G401 (cell line): ENCODE data around the gene KHSRP. TPM values are rescaled to one million over a fixed set of nuclear protein-coding genes. Genes with fewer than 3 reads are reported as not detected.

Experiments used
- DNase-seq: peaks from one replicate; pipeline ENCODE4 v3.0.0-alpha.2; 2015; ENCODE audit warnings: low spot score
- in situ Hi-C: cut with HindIII; loops from 2 replicates; pipeline ENCODE4 v1.10.0; 2016; ENCODE audit warnings: low sequenced_read_pairs, mixed read lengths
- total RNA-seq: library from RNA; depleted of rRNA; stranded (reverse); fragments of >200 nt; shearing (Covaris generic); gene quantifications from 2 replicates; pipeline ENCODE4 v1.2.3, GENCODE V29; 2014; rRNA removed

KHSRP gene
- 170 and 189 TPM in 2 replicates for total RNA-seq

GRCh38 chr19:6424195-6424938, at the start of gene KHSRP:
KHSRP (minus strand) TSS chr19:6424811; CDS start chr19:6424701, 110 bp downstream.
- in situ Hi-C loops: no loop called here
- no peak for DNase-seq

GRCh38 chr19:6473647-6474046, 49.0 kb upstream of the KHSRP start:
- in situ Hi-C loops: no loop called here
- DNase-seq: no peak

- no peak for DNase-seq
- in situ Hi-C loops: no loop called here
These were observed 48.1 kb upstream of the KHSRP start for GRCh38 chr19:6472713-6473112.

- in situ Hi-C loops: no loop called here
- DNase-seq: no peak
These were observed 46.5 kb upstream of the KHSRP start for GRCh38 chr19:6471076-6471475.

DNA sequence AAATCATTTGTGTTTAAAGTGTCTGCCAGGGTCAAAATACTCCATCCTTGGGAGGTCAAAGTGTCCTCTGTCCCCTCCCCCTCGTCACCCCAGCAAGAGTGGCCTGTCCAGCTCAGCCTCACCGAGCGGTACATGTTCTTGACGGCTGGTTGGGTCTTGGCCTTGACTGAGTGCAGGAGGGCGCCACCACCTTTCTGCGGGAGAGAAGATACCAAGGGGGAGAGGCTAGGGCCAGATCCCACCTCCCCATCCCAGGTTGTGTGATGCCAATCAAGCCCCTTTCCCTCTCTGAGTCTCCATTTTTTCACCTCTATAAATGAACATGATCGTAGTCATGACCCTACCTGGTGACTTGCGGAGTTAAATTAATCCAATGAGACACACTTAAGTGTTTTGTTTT, 45.6 kb upstream of the KHSRP start:
- DNase-seq: no peak
- in situ Hi-C loops: no loop called here

DNA sequence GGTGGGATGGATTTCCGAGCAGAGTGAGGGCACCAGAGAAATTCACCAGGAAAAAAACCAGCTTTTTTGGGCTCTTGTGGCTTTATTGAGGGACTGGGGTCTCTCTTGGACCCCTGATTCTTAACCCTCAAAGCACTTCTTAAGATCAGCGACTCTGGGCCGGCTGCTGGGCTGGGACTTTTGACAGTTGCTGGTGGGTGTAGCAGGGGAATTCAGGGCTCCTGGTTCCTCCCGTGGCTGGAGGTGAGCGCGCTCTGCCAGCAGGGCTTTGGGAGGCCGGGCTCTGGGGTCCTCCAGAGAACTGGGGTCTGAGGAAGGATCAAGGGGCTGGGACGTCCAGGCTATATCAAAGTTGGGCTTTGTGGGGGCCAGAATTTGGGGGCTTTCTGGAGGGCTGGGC, 42.8 kb upstream of the KHSRP start:
- DNase-seq: no peak
- in situ Hi-C loops: no loop called here

- in situ Hi-C loops: no loop called here
- DNase-seq: no peak
These were observed 42.1 kb upstream of the KHSRP start for GRCh38 chr19:6466526-6467248.

- DNase-seq: no peak
- in situ Hi-C loops: no loop called here
These were observed 41.1 kb upstream of the KHSRP start for GRCh38 chr19:6465663-6466062.

- no peak for DNase-seq
- in situ Hi-C loops: no loop called here
These were observed 40.4 kb upstream of the KHSRP start for GRCh38 chr19:6465006-6465405.

GRCh38 chr19:6464070-6464873, 39.7 kb upstream of the KHSRP start, which contains the start of gene CRB3:
CRB3 (plus strand) TSS chr19:6464271; CDS start chr19:6464702, 431 bp downstream.
- no peak for DNase-seq

GRCh38 chr19:6460099-6460884, 35.7 kb upstream of the KHSRP start:
- in situ Hi-C loops: no loop called here
- DNase-seq: peak; percentile 100

More at GRCh38 chr19:6464070-6464873, 39.7 kb upstream of the KHSRP start, which contains the start of gene CRB3:
- in situ Hi-C loops: no loop called here

DNA sequence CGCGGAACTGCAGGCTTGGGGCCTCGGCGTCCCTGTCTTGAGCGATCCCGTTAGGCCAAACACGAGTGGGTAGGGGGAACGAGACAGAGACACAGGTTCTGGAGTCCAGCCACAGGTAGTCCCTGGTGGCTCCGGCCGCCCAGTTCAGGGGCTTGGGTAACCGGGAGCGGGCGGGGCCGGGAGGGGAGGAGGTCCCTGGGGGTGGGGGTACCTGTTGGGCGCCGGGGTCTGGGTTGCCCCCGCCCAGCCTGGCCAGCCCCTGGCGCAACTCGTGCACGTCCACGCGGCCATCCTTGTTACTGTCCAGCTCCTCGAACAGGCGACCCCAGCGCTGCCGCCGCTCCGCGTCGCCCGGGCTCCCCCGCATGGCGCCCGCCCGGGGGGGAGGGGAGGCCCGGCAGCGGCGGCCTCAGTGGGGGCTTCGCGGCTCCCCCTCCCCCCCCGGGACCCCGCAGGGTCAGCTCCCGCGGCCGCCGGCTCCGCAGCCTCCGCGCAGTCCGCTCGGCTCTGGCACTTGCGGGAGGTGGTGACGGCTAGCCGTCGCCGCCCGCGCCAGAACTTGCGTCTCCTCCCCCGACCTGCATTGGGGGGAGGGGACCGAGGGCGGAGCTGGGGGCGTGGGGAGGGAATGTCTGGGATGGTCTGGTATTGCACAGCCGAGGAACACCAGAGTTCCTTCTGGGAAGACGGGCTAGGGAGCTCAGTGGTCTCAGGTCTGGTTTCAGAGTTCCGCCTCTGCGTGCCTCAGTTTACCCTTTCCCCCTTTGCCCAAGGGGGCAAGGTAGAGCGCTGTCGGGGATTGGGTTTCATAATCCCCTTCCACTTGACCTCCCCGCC, 34.9 kb upstream of the KHSRP start, which contains the start of gene SLC25A23:
SLC25A23 (minus strand) TSS at position 531 of the 837 bp plus-strand sequence; CDS start at position 367, 164 bp downstream.
- in situ Hi-C loops: no loop called here

GRCh38 chr19:6458695-6459261, 34.2 kb upstream of the KHSRP start:
- peak; percentile 34 for DNase-seq
- in situ Hi-C loops: no loop called here

More for the DNA sequence above, 34.9 kb upstream of the KHSRP start, which contains the start of gene SLC25A23:
- DNase-seq: peak; percentile 79

- DNase-seq: peak; percentile 26
- in situ Hi-C loops: no loop called here
These were observed 33.5 kb upstream of the KHSRP start for GRCh38 chr19:6457958-6458694.

GRCh38 chr19:6455924-6456323, 31.3 kb upstream of the KHSRP start:
- in situ Hi-C loops: no loop called here
- no peak for DNase-seq

- DNase-seq: no peak
- in situ Hi-C loops: no loop called here
These were observed 29.4 kb upstream of the KHSRP start for GRCh38 chr19:6453951-6454565.
